Activated T-helper 1 cell treated with anti-CD3 and anti-CD28 coated beads, Interleukin-2, amount 50 U/mL, for 16 hours (primary cell): ENCODE measurements around the gene RAP1GDS1.
A peak's percentile ranks its signal among the peaks of the same experiment; 100 is the strongest.

ENCODE experiments used
- DNase-seq, 2 donors: peaks; one replicate each; pipeline ENCODE4 v3.0.0-alpha.2; 2020; ENCODE audit warnings: low read depth in 1 of 2, low spot score in 1 of 2

The RAP1GDS1 gene, protein sequence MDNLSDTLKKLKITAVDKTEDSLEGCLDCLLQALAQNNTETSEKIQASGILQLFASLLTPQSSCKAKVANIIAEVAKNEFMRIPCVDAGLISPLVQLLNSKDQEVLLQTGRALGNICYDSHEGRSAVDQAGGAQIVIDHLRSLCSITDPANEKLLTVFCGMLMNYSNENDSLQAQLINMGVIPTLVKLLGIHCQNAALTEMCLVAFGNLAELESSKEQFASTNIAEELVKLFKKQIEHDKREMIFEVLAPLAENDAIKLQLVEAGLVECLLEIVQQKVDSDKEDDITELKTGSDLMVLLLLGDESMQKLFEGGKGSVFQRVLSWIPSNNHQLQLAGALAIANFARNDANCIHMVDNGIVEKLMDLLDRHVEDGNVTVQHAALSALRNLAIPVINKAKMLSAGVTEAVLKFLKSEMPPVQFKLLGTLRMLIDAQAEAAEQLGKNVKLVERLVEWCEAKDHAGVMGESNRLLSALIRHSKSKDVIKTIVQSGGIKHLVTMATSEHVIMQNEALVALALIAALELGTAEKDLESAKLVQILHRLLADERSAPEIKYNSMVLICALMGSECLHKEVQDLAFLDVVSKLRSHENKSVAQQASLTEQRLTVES

DNA sequence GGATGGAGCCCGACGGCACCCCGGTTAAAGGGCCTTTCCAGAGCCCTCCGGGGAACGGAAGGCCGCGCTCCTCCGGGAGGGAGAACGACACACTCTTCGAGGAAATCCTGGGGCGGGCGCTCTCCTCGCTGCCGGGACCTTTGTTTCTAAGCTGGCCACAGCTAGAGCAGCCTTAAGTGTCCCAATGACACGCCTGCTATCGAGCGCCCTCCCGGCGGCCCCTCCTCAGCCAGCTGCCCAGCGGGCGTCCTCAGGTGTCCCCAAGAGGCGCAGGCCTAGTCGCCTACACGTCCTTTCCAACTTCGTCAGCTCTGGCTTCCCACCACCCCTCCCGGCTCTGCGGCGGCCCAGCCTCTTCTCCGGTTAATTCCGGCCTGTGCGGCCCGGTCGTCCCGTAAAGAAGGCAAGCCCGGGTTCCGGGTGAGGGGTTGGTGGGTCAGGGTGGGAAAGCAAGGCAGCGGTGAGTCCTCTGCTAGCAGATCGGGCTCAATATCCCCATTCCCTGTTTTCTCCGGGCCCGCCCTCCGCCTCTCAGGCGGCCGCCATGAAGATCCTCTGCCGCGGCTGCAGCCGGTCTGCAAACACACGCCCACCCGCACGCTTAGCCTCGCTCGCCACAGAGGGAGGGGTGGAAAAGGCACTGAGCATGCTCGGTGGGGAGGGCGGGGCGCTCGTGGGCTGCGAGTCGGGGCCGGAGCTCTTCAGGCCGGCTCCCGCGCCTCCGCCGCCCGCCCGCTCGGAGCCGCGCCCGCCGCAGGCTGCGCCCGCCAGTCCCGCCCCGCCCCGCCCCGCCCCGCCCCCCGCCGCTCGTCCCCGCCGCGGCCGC is at the start of gene RAP1GDS1:
Gene RAP1GDS1, plus strand, starts transcription at position 806 of the 826 bp plus-strand sequence. CDS start 182 bp downstream, outside the sequence.
- DNase-seq, result peak; percentile 79 to 89

DNA sequence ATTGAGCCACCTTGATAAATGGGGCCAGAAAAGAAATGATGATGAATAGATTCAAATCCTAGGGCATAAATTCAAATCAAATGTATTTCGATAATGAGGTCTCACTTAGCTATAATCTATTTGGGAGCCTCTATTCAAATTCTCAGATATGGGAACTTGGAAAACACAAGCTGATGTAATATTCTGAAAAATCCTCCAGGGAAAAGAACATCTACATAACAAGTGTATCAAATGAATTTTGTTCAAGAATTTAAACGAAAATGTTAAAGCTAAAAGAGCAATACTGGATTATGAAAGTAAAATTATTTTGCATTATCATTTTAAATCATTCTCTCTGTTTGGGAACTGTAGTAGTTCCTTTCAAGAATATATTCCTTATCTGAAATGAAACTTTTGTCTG is 38.9 kb upstream of the RAP1GDS1 start:
- no peak for DNase-seq

DNA sequence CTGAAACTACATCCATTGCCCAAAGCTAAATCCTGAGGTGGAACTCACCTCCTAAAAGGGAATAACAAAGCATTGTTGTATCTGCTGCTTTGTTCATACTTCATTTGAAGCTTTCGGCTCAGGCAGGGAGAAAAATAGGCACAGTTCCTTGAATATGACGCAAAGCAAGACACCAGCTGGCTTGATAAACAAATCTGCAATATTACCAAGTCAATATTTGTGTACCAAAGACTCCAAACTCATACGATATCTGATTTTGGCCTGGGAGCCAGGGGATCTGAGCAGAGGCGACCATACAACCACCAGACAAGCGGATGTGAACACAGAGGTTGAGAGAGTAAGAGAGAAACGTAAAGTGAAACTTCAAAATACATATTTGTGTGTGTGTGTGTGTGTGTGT is 34.8 kb upstream of the RAP1GDS1 start:
- no peak for DNase-seq

DNA sequence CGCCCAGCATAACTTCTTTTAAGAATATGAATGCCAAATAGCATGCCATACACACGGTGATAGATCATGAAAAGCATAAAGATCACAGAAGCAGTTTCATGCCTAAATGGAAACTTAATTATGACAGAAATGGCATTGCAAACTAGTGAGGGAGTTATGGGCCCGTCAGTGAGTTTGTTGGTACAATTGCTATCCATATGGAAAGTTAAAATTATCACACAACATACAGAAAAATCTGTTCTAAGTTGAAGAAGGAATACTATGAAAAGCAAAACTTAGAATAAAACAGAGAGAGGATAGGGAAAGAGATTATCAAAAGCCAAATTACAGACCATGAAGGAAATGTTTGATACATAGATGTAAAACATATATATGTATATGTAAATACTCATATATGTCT is 30.2 kb upstream of the RAP1GDS1 start:
- DNase-seq, result no peak

DNA sequence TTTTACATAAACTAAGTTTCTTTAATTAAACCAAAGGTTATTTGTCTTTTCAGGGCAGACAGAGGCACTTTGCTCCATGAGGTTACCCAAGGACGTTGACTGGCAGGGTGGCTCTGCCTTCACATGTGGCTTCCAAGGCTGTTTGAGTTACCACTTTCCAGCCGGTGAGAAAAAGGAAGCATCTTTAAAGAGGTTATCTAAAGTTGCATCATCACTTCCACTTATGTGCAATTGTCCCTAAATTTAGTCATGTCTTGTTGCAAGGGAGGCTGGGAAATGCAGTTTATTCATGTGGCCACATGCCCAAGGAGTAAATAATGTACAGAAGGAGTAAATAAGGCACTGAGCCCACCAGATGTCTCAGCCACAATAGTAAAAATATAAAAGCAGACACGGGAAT is 29.0 kb upstream of the RAP1GDS1 start:
- DNase-seq, result no peak

DNA sequence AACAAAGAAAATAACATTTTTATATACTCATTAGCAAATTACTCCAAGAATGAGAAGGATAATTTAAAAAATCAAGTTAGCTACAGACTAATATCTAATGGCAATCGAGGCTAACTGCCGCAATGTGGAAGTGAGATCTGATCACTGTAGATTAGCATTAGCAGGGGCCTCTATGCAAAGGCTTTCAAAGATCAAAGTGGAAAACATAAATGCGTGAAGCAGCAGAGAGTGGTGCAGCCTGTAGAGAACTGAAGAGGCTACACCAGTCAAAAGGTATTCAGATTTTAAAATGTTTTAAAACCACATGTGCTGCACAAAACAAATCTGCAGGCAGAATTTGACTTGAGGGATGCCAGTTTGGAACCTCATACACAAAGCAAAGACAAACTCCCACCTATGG is 24.0 kb upstream of the RAP1GDS1 start:
- no peak for DNase-seq

DNA sequence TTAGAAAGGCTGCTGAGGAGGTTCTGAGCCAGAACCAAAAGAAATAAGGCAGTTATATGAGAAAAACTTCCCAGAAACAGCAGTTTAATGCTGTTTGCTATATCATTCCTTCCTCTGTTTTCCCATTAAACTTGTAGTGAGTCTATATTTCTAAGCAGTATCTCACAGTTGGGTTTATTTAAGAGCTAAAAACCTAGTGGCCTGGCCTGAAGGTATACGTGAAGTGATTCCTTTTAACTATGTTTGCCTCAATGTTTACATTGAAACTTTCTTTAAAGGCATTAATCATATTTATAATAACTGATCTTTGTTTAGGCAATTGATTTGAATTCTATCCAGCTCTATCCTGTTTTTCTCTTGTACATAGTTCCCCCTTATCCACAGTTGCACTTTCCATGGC is 19.1 kb upstream of the RAP1GDS1 start:
- DNase-seq, result no peak

DNA sequence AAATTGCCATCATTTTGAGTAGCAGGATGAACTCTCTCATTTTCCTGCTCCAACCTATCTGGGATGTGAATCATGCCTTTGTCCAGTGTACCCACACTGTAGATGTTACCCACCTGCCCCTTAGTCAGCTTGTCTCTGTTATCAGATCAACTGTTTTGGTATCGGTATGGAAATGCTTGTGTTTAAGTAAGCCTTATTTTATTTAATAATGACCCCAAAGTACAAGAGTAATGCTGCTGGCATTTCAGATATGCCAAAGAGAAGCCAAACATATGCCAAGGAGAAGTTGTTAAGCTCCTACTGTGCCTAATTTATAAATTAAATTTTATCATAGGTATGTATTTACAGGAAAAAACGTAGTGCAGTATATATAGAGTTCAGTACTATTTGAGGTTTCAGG is 18.6 kb upstream of the RAP1GDS1 start:
- no peak for DNase-seq

DNA sequence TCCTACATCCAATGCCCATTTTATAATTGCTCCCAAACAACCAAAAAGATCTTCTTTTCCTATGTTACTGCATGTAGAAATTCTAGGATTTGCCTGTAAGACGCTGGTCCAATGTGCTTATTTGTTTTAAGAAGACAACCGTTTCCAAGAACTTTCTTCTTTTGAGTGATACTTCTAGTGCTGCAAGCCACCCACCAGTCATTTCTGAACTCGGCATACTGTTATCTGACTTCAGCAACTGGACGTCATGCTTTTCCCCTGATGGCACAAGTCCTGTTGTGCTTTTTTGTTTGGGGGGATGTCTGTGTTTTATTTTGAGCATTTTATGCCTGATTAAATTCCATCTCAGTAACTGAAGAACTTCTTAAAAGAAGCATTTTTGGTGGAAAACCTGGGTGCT is 16.0 kb upstream of the RAP1GDS1 start:
- no peak for DNase-seq

DNA sequence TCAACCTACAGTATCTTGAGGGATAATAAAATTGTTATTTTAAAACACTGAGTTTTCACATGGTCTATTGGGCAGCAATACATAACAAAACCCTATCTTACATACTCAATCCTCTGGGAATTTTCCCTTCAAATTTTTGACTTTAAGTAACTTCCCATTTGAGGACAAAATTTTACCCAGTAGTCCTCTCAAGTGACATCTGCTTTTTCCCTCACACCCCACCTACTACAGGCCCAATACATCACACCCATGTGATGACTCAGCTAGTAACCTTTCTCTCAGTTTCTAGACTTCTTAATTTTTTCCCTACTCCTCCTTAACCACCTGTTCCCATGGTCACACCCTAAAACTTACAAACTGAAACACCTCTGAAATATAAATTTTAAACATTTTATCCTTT is 12.2 kb upstream of the RAP1GDS1 start:
- DNase-seq, result no peak

DNA sequence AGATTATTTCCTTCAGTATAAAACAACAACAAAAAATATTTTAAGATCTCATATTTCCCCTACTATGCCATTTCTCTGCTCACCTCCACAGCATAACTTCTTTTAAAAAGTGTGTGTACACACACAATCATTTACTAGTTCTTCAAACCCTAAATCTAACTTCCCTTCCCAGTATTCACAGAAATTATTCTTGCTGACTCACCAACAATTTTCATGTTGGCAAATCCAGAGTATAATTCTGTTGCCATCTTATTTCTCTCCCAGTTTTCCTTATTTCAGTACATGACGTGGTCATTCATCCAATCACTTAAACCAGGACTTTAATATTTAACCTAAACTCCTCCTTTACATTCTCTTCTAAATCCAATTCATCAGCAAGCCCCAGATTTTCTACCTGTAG is 11.4 kb upstream of the RAP1GDS1 start:
- no peak for DNase-seq

DNA sequence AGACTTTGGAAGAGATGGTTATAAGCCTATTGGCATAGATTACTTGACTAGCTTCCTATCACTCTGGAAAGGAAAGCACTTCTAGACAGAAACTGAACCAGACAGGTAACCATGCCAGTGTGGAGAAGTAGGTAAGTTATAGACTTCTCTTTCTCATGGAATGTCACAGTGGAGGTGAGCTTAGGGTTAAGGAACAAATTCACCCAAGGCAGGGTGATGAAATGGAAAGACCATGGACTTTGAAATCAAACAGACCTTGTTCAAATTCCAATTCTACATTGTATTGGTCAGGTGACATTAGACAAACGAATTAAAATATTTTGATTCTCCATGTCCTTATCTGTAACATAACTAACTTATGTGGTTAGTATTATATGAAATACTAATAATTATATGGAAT is 7.7 kb upstream of the RAP1GDS1 start:
- DNase-seq, result no peak

DNA sequence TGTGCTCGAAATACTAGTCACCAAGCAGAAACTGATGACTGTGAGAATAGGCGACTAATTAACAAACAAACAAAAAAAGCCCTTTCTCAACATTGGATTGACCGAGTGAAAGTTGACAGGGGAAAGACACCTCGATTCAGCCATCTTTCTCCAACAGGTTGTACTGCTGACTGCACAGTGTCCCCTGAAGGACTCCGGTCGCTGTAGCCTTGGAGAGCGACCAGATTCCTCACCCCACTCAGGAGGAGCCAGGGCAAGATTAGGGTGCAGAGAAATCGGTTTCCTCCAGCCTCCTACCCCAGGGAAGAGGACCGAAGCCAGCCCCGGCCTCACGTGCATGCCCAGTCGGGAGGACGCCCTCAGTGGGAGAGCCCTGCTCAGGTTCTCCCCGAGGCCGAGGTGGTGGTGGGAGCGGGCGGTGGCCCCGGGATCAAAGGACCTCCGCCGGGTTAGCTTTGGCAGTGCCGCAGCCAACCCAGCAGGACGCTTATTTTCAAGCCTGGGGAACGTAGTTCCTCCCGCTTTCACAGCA is 1.1 kb upstream of the RAP1GDS1 start:
- DNase-seq, result peak; percentile 3 to 21

DNA sequence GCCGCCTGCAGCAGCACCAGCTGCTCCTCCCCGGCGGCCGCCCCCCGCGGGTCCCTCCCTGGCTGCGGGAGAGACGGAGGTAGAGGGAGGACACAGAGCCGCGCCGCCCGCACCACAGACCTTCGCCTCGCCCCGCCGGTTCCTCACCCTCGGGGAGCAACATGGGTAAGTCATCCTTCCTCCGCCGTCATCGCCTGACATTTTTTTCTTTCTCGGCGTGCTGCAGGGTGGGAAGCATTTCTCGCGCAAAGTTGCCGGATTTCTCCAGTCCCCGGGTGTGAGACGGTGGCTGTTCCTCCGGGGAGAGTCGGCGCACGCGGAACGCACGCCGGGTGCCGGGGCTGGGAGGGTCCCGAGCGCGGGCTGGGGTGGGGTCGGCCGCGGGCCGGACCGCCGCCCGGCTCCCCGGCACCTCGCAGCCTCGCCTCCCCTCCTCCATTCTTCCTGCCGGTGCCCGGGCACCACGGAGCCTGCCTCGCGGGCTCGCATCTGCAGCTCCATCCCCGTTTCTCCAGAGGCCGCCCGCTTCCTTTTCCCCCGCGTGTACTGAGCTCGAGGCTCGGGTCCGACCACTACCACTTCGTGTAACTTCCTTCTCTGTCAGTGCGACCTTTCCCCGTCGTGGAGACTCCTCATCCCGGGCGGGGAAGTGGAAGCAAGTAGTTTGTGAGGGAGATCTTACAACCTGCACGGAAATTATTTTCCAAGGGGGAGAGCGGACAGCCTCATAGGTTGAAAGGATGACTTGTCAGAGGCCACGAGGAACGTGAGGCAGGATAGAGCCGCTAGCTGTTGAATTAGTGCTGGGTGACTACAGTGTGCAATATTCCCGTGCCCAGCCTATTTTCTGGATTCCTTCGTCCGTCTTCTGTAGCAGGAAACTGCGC is 464 bp downstream of the RAP1GDS1 start:
- DNase-seq, result peak in 1 of 2 donors; percentile 51

DNA sequence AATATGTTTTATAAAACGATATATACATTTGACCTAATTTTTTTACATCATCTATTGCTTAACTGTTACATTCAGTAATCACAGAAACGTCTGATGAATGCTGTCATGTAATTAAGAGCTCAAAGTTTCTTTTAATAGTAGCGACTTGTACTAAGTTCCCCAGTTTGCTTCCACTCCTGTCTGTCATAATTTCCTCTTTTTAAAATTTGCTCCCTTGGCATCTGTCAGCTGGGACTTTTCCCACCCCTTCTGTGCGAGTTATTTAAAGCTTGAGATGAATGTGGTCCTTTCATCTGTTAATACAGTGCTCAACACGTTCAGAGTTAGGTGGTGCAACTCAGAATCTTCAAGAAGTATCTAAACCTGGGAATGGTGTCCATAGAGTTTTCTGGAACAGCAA is 1.2 kb downstream of the RAP1GDS1 start:
- DNase-seq, result no peak

DNA sequence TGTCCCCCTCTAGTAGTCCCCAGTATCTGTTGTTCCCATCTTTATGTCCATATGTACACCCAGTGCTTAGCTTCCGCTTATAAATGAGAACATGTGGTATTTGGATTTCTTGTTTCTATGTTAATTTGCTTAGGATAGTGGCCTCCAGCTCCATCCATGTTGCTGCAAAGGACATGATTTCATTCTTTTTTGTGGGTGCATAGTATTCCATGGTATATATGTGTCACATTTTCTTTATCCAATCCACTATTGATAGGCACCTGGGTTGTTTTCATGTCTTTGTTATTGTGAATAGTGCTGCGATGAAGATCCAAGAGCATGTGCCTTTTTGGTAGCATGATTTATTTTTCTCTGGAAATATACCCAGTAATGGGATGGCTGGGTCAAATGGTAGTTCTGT is 6.3 kb downstream of the RAP1GDS1 start:
- no peak for DNase-seq

DNA sequence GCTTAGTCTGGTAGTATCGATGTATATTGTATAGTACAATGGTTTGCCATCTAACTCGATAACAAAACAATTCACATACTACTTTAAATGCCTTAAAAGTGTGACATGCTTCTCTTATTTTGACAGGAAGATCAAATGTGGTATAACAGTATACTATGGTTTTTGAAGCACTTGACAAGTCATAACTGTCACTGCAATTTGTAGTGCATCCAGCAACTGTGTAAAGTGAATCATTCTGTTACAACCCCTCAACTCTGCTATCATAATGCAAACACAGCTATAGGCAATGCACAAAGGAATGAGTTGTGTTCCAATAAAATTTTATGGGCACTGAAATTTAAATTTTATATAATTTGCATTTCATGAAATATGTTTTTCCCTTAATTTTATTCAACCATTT is 14.0 kb downstream of the RAP1GDS1 start:
- DNase-seq, result no peak

DNA sequence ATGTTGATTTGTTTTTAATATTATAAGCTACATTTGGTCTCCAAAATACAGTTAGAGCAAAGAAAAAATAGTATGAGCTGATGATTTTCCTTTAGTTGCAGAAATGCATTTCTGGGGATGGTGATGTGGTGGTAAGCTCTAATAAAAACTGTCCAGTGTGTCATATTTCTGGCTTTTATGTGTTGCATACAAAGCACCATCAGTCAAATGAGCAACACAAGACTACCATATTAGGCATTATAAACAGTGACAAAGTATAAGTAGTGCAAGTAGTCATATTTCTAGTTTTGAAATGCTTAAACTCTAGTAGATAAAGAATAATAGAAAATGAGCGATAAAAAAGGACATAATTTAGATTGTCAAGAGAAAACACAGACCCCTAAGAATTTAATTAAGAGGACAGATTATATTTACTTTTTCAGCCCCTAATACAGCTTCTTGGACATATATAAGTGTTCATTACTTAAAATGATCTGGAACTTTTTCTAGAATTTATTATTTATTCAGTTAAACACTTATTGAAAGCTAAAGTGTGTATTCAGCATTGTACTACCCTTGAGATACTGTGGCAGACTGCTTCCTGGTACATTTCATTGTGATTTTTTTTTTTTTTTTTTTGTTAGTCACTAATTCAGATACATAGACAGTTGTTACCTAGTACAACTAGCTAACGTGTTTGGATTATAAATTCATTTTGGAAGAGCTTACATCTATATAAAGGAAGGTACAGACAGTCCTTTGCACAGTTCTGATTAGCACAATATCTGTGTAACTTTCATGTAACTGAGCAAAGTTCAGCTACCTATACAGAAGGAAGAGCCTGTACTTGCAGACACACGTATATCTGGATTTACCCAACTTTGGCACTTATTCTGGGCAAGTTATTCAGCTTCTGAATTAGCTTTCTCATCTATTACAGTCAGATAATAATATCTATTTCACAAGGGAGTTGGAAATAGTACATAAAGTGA is 22.3 kb downstream of the RAP1GDS1 start:
- no peak for DNase-seq

DNA sequence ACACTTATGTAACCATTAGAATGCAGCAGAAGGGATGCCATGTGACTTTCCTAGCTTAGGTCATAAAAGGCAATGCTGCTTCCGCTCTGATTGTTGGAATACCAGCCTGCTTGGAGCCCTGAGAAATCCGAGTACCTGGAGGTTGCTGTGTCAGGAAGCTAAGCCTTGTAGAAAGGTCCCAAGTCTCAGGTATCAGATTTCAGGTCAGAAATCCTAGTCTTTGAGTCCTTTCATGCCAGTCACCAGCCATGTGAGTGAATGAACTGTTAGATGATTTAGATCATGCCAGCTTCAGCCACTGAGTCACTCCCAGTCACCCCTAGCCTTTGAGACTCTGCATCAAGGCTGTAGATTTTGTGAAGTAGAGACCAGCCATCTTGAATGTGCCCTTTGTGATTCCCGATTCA is 23.5 kb downstream of the RAP1GDS1 start:
- DNase-seq, result no peak

DNA sequence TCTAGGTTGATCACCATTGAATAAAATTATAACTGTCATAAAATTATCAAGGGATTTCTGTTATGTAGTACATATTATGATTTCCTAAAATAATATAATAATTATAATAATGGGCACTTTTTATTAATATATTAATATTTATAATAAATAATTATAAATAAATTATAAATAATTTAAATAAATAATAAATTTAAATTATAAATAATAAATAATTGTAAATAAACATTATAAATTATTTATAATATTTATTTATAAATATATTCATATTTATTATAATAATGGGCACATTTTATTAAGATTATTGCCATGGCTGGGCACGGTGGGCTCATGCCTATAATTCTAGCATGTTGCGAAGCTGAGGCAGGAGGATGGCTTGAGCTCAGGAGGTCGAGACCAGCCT is 24.5 kb downstream of the RAP1GDS1 start:
- DNase-seq, result no peak
